Hepatocyte (in vitro differentiated cells): Measurements from ENCODE around the gene SPATA32.

Experiments used
- CTCF ChIP-seq: fragments of 200-600 bp; sonication (generic); IDR thresholded peaks from 2 replicates; pipeline ENCODE4 v1.5.1; 2016; ENCODE audit warnings: antibody characterized with exemption, mild to moderate bottlenecking; ENCODE audit not compliant: poor library complexity
- EZH2 ChIP-seq: fragments of 200-600 bp; sonication (generic); IDR thresholded peaks from 2 replicates; pipeline ENCODE4 v1.6.1; 2016; ENCODE audit warnings: antibody characterized with exemption, mild to moderate bottlenecking, borderline replicate concordance

GRCh38 chr17:45277992-45278391 lies 16.1 kb upstream of the SPATA32 start:
- TF ChIP-seq CTCF: no peak
- TF ChIP-seq EZH2: no peak
